ENCODE data around the gene GAS7. TPM values are rescaled to one million over a fixed set of nuclear protein-coding genes. Genes with fewer than 3 reads are reported as not detected.

Gene GAS7
- total and polyA plus RNA-seq, 2 donors (not counting 1 experiment from before 2014, with no cell fraction given), result 3.4 to 13.6 TPM

DNA sequence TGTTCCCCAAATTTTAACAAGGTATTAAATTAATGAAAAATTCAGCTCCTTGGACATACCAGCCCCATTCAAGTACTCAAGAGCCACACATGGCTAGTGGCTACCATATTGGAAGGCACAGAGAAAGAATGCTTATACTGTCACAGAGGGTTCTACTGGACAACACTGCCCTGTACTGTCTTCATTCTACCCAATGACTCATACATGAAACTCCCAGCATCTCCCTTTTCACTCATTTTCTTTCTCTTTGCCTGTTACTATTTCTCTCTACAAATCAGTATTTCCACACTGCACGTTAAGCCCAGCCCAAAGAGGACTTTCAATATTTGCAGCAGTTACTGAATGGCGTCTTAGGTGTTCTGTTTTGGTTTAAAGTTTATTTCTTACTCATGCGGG, 221.2 kb downstream of the GAS7 start:
- H3K27me3 ChIP-seq (replicated peaks in 1 of 4; ENCODE audit: control extremely low read depth in 1 of 4, control insufficient read depth in 3 of 4, insufficient read depth in 4 of 4, low read length in 3 of 4), result no peaks in the 10 kb centered on the region
- Mint-ChIP-seq H3K4me1 (no peaks in the 10 kb centered on the region), H3K4me3 (no peak overlapping the region), H3K9me3 (ENCODE audit: insufficient read depth) (no peaks in the 10 kb centered on the region), H3K27ac (no peak overlapping the region), H3K27me3 (no peaks in the 10 kb centered on the region)
- H3K79me2 ChIP-seq (ENCODE audit: control insufficient read depth, insufficient read depth, low read length), result no peaks in the 10 kb centered on the region
- ATAC-seq (ENCODE audit: low read depth) (no peak), DNase-seq (no peak)
- no peak overlapping the region for H3K4me3 ChIP-seq (ENCODE audit: control extremely low read depth in 1 of 5, extremely low read depth in 1 of 5, insufficient read depth in 1 of 5, low read depth in 2 of 5, low read length in 4 of 5)
- H3K9me3 ChIP-seq (ENCODE audit: control extremely low read depth in 1 of 3, control insufficient read depth in 2 of 3, insufficient read depth in 1 of 3, low read length in 2 of 3), result no peaks in the 10 kb centered on the region
- ChIA-PET CTCF (interaction anchor here (1.0 to 2.0 kb wide), 2 partner anchors 9 to 11 kb away, joined by 3 to 6 read pairs; no protein-coding TSS in a partner anchor), POLR2A (interaction anchor here (0.8 kb wide), 1 partner anchor 48 kb away, joined by 3 read pairs; no protein-coding TSS in a partner anchor)
- intact Hi-C loops (cut with micrococcal nuclease), result no loop called here
- no peak overlapping the region for H3K9ac ChIP-seq (ENCODE audit: low read length)
- H3K4me2 ChIP-seq (replicated peaks; ENCODE audit: low read depth, low read length, poor library complexity, severe bottlenecking), result no peak overlapping the region
- H3K36me3 ChIP-seq (replicated peaks in 1 of 2; ENCODE audit: control extremely low read depth in 1 of 2, control insufficient read depth in 1 of 2, extremely low read depth in 1 of 2, insufficient read depth in 2 of 2, low read length in 1 of 2), result no peaks in the 10 kb centered on the region
- WGBS (ENCODE audit: insufficient coverage), result no CpG with 5 or more reads among the region's 3 CpGs
- H4K20me1 ChIP-seq (ENCODE audit: control insufficient read depth, insufficient read depth, low read length, poor library complexity, severe bottlenecking), result no peaks in the 10 kb centered on the region
- TF ChIP-seq, protein P1, sequence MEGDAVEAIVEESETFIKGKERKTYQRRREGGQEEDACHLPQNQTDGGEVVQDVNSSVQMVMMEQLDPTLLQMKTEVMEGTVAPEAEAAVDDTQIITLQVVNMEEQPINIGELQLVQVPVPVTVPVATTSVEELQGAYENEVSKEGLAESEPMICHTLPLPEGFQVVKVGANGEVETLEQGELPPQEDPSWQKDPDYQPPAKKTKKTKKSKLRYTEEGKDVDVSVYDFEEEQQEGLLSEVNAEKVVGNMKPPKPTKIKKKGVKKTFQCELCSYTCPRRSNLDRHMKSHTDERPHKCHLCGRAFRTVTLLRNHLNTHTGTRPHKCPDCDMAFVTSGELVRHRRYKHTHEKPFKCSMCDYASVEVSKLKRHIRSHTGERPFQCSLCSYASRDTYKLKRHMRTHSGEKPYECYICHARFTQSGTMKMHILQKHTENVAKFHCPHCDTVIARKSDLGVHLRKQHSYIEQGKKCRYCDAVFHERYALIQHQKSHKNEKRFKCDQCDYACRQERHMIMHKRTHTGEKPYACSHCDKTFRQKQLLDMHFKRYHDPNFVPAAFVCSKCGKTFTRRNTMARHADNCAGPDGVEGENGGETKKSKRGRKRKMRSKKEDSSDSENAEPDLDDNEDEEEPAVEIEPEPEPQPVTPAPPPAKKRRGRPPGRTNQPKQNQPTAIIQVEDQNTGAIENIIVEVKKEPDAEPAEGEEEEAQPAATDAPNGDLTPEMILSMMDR (IDR thresholded peaks at IDR 0.05), result no peak
- no peak for TF ChIP-seq EZH2 (IDR thresholded peaks at IDR 0.05; ENCODE audit: borderline replicate concordance, insufficient read depth, low read depth, low read length, poor library complexity, severe bottlenecking)
- no peak overlapping the region for H3K27ac ChIP-seq (ENCODE audit: low read length in 2 of 2)
- H2AFZ ChIP-seq (ENCODE audit: insufficient read depth, low read depth, low read length, poor library complexity, severe bottlenecking), result no peak overlapping the region
- no peaks in the 10 kb centered on the region for H3K4me1 ChIP-seq (ENCODE audit: control insufficient read depth in 2 of 2, insufficient read depth in 2 of 2, low read length in 2 of 2)

GRCh38 chr17:9976283-9977179, 221.9 kb downstream of the GAS7 start:
- intact Hi-C loops (cut with micrococcal nuclease), result no loop called here
- Mint-ChIP-seq H3K27ac (no peak overlapping the region), H3K27me3 (no peaks in the 10 kb centered on the region), H3K4me1 (no peaks in the 10 kb centered on the region), H3K9me3 (ENCODE audit: insufficient read depth) (no peaks in the 10 kb centered on the region), H3K4me3 (no peak overlapping the region)
- Histone ChIP-seq H3K9me3 (ENCODE audit: control extremely low read depth in 1 of 3, control insufficient read depth in 2 of 3, insufficient read depth in 1 of 3, low read length in 2 of 3) (no peaks in the 10 kb centered on the region), H3K79me2 (ENCODE audit: control insufficient read depth, insufficient read depth, low read length) (no peaks in the 10 kb centered on the region), H4K20me1 (ENCODE audit: control insufficient read depth, insufficient read depth, low read length, poor library complexity, severe bottlenecking) (no peaks in the 10 kb centered on the region), H2AFZ (ENCODE audit: insufficient read depth, low read depth, low read length, poor library complexity, severe bottlenecking) (no peak overlapping the region), H3K4me2 (replicated peaks; ENCODE audit: low read depth, low read length, poor library complexity, severe bottlenecking) (no peak overlapping the region), H3K36me3 (replicated peaks in 1 of 2; ENCODE audit: control extremely low read depth in 1 of 2, control insufficient read depth in 1 of 2, extremely low read depth in 1 of 2, insufficient read depth in 2 of 2, low read length in 1 of 2) (no peaks in the 10 kb centered on the region), H3K9ac (ENCODE audit: low read length) (no peak overlapping the region), H3K4me1 (ENCODE audit: control insufficient read depth in 2 of 2, insufficient read depth in 2 of 2, low read length in 2 of 2) (no peaks in the 10 kb centered on the region), H3K4me3 (ENCODE audit: control extremely low read depth in 1 of 5, extremely low read depth in 1 of 5, insufficient read depth in 1 of 5, low read depth in 2 of 5, low read length in 4 of 5) (no peak overlapping the region), H3K27ac (ENCODE audit: low read length in 2 of 2) (no peak overlapping the region), H3K27me3 (replicated peaks in 1 of 4; ENCODE audit: control extremely low read depth in 1 of 4, control insufficient read depth in 3 of 4, insufficient read depth in 4 of 4, low read length in 3 of 4) (no peaks in the 10 kb centered on the region)
- TF ChIP-seq, protein P1 (IDR thresholded peaks at IDR 0.05), result no peak
- no peak for TF ChIP-seq EZH2 (IDR thresholded peaks at IDR 0.05; ENCODE audit: borderline replicate concordance, insufficient read depth, low read depth, low read length, poor library complexity, severe bottlenecking)
- DNase-seq (no peak), ATAC-seq (ENCODE audit: low read depth) (no peak)
- 90% methylated on average over 2 of the region's 10 CpGs for whole genome bisulfite sequencing (ENCODE audit: insufficient coverage)
- CTCF ChIA-PET, result interaction anchor here (1.0 to 2.0 kb wide), 2 partner anchors 8 to 12 kb away, joined by 3 to 6 read pairs; no protein-coding TSS in a partner anchor
- POLR2A ChIA-PET, result interaction anchor here (0.8 kb wide), 1 partner anchor 48 kb away, joined by 3 read pairs; no protein-coding TSS in a partner anchor

All from B cell (primary cell).